NCI-H2171 (cell line): ENCODE data around the gene PRAMEF1.
"Not testable (repeated sequence)": the region's sequence is repeated elsewhere in the genome, so short reads cannot be mapped to it uniquely, and the experiment has no call there.

Experiments used
- DNase-seq: peaks from one replicate; lab custom pipeline; 2025; lab: John Stamatoyannopoulos, UW

PRAMEF1 gene

GRCh38 chr1:12775443-12775842, 15.8 kb upstream of the PRAMEF1 start:
- DNase-seq = no peak

DNA sequence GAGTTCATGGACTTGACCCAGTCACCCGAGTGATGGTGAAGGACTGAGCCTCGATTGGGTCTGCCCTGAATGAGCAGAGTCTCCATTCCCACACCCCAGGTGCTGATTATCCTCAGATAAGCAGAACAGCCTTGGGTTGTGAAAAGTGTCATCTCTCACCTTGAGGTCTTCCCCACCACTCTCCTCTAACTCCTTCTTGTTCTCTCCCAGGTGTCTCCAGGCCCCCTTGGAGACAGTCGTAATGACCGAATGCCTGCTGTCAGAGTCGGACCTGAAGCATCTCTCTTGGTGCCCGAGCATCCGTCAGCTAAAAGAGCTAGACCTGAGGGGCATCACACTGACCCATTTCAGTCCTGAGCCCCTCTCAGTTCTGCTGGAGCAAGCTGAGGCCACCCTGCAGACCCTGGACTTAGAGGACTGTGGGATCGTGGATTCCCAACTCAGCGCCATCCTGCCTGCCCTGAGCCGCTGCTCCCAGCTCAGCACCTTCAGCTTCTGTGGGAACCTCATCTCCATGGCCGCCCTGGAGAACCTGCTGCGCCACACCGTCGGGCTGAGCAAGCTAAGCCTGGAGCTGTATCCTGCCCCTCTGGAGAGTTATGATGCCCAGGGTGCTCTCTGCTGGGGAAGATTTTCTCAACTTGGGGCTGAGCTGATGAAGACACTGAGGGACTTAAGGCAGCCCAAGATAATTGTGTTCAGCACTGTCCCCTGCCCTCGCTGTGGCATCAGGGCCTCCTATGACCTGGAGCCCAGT, 14.2 kb upstream of the PRAMEF1 start:
- no peak for DNase-seq

GRCh38 chr1:12778061-12778460, 13.1 kb upstream of the PRAMEF1 start:
- DNase-seq = no peak

DNA sequence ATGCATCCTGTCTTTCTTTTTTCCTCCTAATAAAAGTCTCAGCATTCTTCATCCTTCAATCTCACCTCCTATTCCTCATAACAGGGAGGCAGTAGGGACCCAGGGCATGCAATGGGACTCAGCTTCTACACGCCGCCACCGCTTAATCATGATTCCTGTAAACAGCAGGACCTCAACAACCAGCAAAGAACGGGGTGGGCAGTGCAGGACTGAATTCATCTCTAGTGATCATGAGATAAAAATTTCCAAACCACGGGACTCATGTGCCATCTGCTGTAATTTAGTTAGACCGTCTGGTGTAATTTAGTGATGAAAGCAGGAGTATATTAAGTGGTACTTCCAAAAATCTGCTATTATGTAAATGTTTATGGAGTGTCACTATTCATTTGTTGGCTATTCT, 12.3 kb upstream of the PRAMEF1 start:
- no peak for DNase-seq

DNA sequence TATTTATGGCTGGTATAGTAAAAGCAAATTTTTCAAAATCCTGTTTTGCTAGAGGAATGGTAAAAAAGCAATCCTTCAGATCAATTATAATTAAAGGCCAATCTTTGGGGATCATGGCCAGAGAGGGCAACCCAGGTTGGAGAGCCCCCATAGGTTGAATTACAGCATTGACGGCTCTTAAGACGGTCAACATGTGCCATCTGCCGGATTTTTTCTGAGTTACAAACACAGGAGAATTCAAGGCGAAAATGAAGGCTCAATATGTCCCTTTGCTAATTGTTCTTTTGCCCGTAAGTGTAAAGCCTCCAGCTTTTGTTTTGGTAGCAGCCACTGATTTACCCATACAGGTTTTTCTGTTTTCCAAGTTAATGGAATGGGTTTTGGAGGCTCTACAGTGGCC, 9.7 kb upstream of the PRAMEF1 start:
- not testable (repeated sequence) for DNase-seq

GRCh38 chr1:12783783-12784182, 7.4 kb upstream of the PRAMEF1 start:
- not testable (repeated sequence) for DNase-seq

DNA sequence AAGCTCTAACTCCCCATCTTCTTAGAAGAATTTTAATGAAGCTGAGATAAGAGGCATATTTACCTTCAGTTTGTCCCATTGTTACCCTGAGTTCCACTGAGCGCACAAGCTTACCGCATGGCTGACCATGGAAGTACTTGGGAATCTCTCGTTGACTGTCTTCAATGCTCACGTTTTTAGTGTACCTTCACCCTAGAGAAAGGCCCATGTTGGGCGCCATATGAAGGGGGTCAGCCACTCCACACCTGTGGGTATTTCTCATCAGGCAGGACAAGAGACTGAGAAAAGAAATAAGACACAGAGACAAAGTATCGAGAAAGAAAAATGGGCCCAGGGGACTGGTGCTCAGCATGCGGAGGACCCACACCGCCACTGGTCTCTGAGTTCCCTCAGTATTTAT, 6.5 kb upstream of the PRAMEF1 start:
- DNase-seq = not testable (repeated sequence)

DNA sequence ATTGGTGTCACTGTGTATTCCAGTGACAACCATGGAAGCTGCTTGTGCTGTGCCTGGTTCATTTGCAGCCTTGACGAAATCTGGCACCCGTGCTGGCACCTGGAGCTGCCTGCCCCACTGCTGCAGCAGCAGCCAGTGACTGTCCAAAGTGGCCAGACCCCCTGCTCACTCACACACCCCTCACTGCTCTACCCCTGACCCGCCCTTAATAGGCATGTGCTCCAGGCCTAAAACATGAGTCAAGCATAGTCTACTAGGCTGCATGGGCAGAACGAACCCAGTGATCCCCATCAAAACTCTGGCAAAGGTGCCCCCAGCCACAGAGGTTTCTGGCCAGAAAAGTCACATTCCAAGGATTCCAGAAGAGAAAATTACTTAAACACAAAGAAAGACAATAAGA, 7.7 kb downstream of the PRAMEF1 start:
- no peak for DNase-seq

DNA sequence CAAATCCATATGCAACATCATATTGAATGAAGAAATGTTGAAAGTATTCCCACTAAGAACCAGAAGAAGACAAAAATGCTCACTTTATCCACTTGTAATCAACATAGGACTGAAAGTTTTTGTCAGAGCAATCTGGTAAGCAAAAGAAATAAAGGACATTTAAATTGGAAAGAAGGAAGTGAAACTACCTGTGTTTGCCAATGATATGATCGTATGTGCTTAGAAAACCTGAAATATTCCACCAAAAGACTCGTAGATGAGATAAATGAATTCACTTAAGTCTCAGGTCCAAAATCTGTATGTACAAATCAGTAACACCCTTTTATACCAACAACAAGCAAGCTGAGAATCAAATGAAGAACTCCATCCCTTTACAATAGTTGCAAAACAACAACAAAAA, 8.5 kb downstream of the PRAMEF1 start:
- no peak for DNase-seq

GRCh38 chr1:12809933-12810332, 18.7 kb downstream of the PRAMEF1 start:
- DNase-seq = no peak

DNA sequence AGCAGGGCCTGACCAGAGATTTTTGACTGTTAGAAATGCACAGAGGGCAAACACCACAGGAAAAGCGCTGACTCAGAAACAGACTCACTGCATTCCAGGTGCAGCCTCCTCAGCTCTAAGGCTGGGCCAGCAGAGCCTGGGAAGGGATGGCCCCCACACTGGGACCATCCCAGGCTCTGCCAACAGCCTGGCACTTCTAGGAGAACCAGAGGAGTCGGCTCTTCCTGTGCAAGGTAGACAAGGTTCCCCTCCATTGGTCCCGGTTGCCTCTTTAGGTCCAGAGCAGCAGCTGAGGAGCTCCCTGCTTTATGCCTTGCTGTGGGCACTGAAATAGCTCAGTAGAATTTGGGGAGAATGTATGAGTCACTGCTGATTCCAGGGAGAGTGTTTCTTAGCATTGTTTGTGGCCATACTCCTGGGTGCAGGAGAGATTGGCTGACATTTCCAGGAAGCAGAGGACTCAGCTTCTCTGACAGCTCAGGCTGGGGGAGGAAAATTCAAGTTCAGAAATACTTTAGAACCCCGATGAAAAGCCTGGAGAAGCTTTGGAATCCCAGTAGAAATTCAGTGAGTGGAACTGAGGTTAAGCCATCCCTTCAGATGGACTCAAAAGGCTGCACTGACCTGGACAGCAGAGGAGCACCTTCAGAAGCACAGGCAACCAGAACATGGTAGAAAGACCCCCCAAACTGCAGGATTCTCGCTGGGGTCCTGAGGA, 19.7 kb downstream of the PRAMEF1 start:
- DNase-seq = no peak

- no peak for DNase-seq
Observed at GRCh38 chr1:12811409-12811784, 20.2 kb downstream of the PRAMEF1 start.

DNA sequence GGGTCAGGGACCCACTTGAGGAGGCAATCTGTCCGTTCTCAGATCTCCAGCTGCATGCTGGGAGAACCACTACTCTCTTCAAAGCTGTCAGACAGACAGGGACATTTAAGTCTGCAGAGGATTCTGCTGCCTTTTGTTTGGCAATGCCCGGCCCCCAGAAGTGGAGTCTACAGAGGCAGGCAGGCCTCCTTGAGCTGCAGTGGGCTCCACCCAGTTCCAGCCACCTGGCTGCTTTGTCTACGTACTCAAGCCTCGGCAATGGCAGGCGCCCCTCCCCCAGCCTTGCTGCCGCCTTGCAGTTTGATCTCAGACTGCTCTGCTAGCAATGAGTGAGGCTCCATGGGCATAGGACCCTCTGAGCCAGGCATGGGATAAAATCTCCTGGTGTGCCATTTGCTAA, 27.9 kb downstream of the PRAMEF1 start:
- DNase-seq = not testable (repeated sequence)

GRCh38 chr1:12831310-12831709, 40.1 kb downstream of the PRAMEF1 start, which contains the start of gene PRAMEF11:
Gene PRAMEF11, minus strand, starts transcription at chr1:12831410. Its CDS starts 2,621 bp downstream, at chr1:12828789.
- DNase-seq = not testable (repeated sequence)

- DNase-seq = not testable (repeated sequence)
Observed at GRCh38 chr1:12833251-12833650, 42.1 kb downstream of the PRAMEF1 start.
